NB4 (cell line): Measurements from ENCODE around the gene DNMBP.

Experiments
- MYC ChIP-seq: IDR thresholded peaks from 2 replicates; pipeline ENCODE4 v1.6.1; 2011; ENCODE audit warnings: low read depth, low read length
- POLR2A ChIP-seq: IDR thresholded peaks from 2 replicates; pipeline ENCODE4 v1.6.1; 2011; ENCODE audit warnings: mild to moderate bottlenecking; ENCODE audit not compliant: insufficient read length; ENCODE audit errors: extremely low read depth
- TF ChIP-seq, protein P1 (sequence below): IDR thresholded peaks from one replicate; pipeline ENCODE4 v1.5.1; 2012; ENCODE audit warnings: low read depth, low read length
- TF ChIP-seq, protein P2 (sequence below): IDR thresholded peaks from 2 replicates; pipeline ENCODE4 v1.6.1; 2011; ENCODE audit warnings: low read depth, low read length

DNA sequence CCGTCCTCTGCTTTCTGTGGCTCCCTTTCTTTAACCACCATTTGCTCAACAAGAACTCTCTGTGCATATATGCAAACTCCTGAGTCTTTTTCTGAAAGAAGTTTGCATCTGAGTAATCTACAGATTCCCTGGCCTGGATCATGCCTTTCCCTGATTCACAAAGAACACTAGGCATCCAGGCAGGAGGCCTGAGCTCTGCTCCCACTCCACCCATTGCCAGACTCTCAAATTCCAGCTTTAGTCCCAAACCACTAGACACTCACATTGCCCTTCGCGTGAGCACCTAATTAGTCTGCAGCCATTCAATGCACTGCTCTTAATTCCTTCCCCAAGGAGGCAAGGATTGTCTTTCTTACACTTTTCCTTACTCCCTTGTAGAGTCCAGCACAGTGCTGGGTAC lies 166.4 kb downstream of the DNMBP start:
- TF ChIP-seq, protein P1, sequence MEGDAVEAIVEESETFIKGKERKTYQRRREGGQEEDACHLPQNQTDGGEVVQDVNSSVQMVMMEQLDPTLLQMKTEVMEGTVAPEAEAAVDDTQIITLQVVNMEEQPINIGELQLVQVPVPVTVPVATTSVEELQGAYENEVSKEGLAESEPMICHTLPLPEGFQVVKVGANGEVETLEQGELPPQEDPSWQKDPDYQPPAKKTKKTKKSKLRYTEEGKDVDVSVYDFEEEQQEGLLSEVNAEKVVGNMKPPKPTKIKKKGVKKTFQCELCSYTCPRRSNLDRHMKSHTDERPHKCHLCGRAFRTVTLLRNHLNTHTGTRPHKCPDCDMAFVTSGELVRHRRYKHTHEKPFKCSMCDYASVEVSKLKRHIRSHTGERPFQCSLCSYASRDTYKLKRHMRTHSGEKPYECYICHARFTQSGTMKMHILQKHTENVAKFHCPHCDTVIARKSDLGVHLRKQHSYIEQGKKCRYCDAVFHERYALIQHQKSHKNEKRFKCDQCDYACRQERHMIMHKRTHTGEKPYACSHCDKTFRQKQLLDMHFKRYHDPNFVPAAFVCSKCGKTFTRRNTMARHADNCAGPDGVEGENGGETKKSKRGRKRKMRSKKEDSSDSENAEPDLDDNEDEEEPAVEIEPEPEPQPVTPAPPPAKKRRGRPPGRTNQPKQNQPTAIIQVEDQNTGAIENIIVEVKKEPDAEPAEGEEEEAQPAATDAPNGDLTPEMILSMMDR = no peak
- no peak for TF ChIP-seq POLR2A
- no peak for TF ChIP-seq MYC
- TF ChIP-seq, protein P2, sequence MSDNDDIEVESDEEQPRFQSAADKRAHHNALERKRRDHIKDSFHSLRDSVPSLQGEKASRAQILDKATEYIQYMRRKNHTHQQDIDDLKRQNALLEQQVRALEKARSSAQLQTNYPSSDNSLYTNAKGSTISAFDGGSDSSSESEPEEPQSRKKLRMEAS = no peak
